ENCODE measurements around the gene TUT4. TPM values are rescaled to one million over a fixed set of nuclear protein-coding genes. Genes with fewer than 3 reads are reported as not detected.

The TUT4 gene
- total RNA-seq, 3 donors from 2014 or later (not counting 1 experiment from before 2014, with no cell fraction given), result 124 to 156 (median 125) TPM

DNA sequence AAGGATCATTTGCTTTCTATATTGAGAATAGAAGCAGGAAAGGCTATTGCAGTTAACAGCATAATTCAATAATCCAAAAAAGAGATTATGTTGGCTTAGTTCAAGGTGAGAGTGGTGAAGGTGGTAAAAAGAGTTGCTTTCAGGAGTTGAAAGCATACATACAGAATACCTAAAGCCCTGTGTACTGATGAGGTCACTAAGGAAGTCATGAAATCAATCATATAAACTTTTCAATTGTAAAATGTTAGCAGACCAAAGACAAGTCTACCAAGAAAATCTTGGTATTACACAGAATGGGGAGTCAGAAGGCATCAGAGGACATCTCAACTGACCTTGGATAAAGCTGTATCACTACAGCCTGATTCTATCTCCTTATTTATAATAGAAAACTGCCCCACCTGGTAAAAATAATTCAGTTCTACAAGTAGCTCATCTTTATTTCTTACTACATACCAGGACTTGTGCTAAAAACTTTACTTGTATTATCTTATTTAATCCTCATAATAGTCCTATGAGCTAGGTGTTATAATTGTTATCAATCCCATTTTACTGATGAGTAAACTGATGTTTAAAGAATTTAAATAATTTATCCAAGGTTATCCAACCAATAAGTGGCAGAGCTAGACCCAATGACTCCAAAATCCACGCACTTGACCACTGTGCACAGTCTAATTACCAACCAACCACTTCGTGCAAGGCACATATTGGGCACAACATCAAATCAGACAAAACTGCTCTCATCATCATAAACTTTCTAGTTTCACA is 40.9 kb downstream of the TUT4 start:
- Histone ChIP-seq H3K9me3 (ENCODE audit: control insufficient read depth, insufficient read depth, low read length) (no peaks in the 10 kb centered on the region), H3K36me3 (ENCODE audit: control insufficient read depth, insufficient read depth, low read length) (peaks cover 34% of the 10 kb centered on the region), H3K4me1 (ENCODE audit: control insufficient read depth, insufficient read depth, low read length) (no peaks in the 10 kb centered on the region), H3K4me3 (ENCODE audit: low read length) (no peak overlapping the region), H3K27ac (ENCODE audit: low read length) (no peak overlapping the region), H3K27me3 (ENCODE audit: control insufficient read depth, insufficient read depth, low read length) (no peaks in the 10 kb centered on the region)
- 96% methylated on average over 2 of the region's 2 CpGs for WGBS (ENCODE audit: insufficient coverage)
- ATAC-seq (no peak), DNase-seq (no peak)
- no peaks in the 10 kb centered on the region for H3K27me3 Mint-ChIP-seq (ENCODE audit: low read depth in 2 of 2)
- H3K4me1 Mint-ChIP-seq, result peaks cover 0 to 6% of the 10 kb centered on the region in 2 donors
- intact Hi-C loops (cut with micrococcal nuclease), result no loop called here
- H3K4me3 Mint-ChIP-seq, result no peak overlapping the region
- H3K36me3 Mint-ChIP-seq, result peaks cover 5% of the 10 kb centered on the region
- H3K9me3 Mint-ChIP-seq, result no peaks in the 10 kb centered on the region
- no peak overlapping the region for H3K27ac Mint-ChIP-seq
- TF ChIP-seq, protein P1, sequence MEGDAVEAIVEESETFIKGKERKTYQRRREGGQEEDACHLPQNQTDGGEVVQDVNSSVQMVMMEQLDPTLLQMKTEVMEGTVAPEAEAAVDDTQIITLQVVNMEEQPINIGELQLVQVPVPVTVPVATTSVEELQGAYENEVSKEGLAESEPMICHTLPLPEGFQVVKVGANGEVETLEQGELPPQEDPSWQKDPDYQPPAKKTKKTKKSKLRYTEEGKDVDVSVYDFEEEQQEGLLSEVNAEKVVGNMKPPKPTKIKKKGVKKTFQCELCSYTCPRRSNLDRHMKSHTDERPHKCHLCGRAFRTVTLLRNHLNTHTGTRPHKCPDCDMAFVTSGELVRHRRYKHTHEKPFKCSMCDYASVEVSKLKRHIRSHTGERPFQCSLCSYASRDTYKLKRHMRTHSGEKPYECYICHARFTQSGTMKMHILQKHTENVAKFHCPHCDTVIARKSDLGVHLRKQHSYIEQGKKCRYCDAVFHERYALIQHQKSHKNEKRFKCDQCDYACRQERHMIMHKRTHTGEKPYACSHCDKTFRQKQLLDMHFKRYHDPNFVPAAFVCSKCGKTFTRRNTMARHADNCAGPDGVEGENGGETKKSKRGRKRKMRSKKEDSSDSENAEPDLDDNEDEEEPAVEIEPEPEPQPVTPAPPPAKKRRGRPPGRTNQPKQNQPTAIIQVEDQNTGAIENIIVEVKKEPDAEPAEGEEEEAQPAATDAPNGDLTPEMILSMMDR (IDR thresholded peaks at IDR 0.05), result no peak

DNA sequence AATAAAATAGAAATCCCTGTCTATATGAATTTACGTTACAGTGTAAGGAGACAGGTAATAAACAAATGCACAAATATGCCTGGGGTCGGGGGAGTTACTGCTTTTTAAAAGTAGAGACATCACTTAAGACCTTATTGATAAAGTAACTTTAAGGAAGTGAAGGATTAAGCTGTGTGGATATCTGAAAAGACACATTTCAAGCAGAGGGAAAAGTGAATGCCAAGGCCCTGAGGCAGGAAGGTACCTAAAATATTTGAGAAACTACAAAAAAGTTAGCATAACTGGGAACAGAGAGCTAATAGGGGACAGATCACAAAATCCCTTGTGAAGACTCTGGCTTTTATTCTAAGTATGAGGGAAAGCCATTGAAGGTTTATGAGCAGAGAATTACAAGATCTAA is 41.5 kb downstream of the TUT4 start:
- H3K9me3 ChIP-seq (ENCODE audit: control insufficient read depth, insufficient read depth, low read length), result no peaks in the 10 kb centered on the region
- peaks cover 40% of the 10 kb centered on the region for H3K36me3 ChIP-seq (ENCODE audit: control insufficient read depth, insufficient read depth, low read length)
- Mint-ChIP-seq H3K4me3 (no peak overlapping the region), H3K36me3 (peaks cover 10% of the 10 kb centered on the region), H3K27ac (no peak overlapping the region), H3K9me3 (no peaks in the 10 kb centered on the region), H3K4me1 (peaks cover 0 to 3% of the 10 kb centered on the region in 2 donors), H3K27me3 (ENCODE audit: low read depth in 2 of 2) (no peaks in the 10 kb centered on the region)
- no peak overlapping the region for H3K4me3 ChIP-seq (ENCODE audit: low read length)
- H3K27ac ChIP-seq (ENCODE audit: low read length), result no peak overlapping the region
- 100% methylated on average over 2 of the region's 2 CpGs for WGBS (ENCODE audit: insufficient coverage)
- TF ChIP-seq, protein P1 (IDR thresholded peaks at IDR 0.05), result no peak
- intact Hi-C loops (cut with micrococcal nuclease), result no loop called here
- no peak for ATAC-seq
- H3K4me1 ChIP-seq (ENCODE audit: control insufficient read depth, insufficient read depth, low read length), result no peaks in the 10 kb centered on the region
- no peak for DNase-seq
- H3K27me3 ChIP-seq (ENCODE audit: control insufficient read depth, insufficient read depth, low read length), result no peaks in the 10 kb centered on the region

DNA sequence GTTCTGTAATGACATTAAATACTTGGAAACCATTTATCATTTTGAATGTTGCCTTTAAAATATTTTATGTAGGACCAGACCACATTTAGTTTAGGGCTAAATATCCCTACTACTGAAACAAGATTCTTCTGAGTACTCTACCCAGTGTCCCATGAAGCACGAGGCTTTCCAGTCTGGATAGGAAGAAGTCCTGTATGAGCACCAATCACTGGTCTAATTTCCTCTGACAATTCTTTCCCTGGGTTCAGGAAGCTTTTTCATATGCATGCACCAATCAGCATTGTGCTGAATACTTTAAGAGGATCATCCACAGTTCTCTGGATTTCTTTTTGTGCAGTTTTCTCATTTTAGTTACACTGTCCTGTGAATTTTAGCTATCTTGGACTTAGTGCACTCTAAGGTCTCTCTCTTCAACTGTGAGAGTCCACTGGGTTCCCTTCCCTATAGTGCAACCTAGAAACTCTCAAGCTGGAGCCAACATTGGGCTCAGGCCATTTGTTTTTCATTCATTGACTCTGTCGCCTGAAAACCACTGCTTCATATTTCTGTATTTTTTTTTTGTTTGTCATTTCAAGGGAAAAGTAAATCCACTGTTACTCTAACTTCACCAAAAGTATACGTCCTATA is 45.9 kb downstream of the TUT4 start:
- Mint-ChIP-seq H3K27ac (no peak overlapping the region), H3K36me3 (peaks cover 8% of the 10 kb centered on the region), H3K27me3 (ENCODE audit: low read depth in 2 of 2) (no peaks in the 10 kb centered on the region), H3K9me3 (no peaks in the 10 kb centered on the region), H3K4me1 (peaks cover 7 to 16% of the 10 kb centered on the region in 2 donors), H3K4me3 (no peak overlapping the region)
- Histone ChIP-seq H3K4me3 (ENCODE audit: low read length) (no peak overlapping the region), H3K27me3 (ENCODE audit: control insufficient read depth, insufficient read depth, low read length) (no peaks in the 10 kb centered on the region), H3K27ac (ENCODE audit: low read length) (no peak overlapping the region), H3K36me3 (ENCODE audit: control insufficient read depth, insufficient read depth, low read length) (peaks cover 29% of the 10 kb centered on the region), H3K4me1 (ENCODE audit: control insufficient read depth, insufficient read depth, low read length) (no peaks in the 10 kb centered on the region), H3K9me3 (ENCODE audit: control insufficient read depth, insufficient read depth, low read length) (no peaks in the 10 kb centered on the region)
- intact Hi-C loops (cut with micrococcal nuclease), result no loop called here
- TF ChIP-seq, protein P1 (IDR thresholded peaks at IDR 0.05), result no peak
- WGBS (ENCODE audit: insufficient coverage), result 69% methylated on average over 3 of the region's 3 CpGs
- no peak for DNase-seq
- no peak for ATAC-seq

All from natural killer cell (primary cell).